GM10248 (cell line): Measurements from ENCODE around the gene GRK7.
"Not testable (repeated sequence)": the region's sequence is repeated elsewhere in the genome, so short reads cannot be mapped to it uniquely, and the experiment has no call there.

ENCODE experiments used
- CTCF ChIA-PET: fragments of 300-600 bp; sonication (Branson Sonifier 250); formaldehyde crosslinking; extraction: SDS; loops from one replicate; lab custom pipeline; 2021; ENCODE audit warnings: antibody characterized with exemption; lab: Yijun Ruan, JAX
- POLR2A ChIA-PET: fragments of 350-650 bp; sonication (Branson Sonifier 250); formaldehyde crosslinking; extraction: SDS; loops from one replicate; lab custom pipeline; 2020; ENCODE audit warnings: antibody characterized with exemption; lab: Yijun Ruan, JAX
- DNase-seq: peaks from one replicate; pipeline ENCODE4 v3.0.0; 2012; ENCODE audit errors: extremely low spot score
- CTCF ChIP-seq: IDR thresholded peaks from 2 replicates; pipeline ENCODE4 v1.5.1; 2012; ENCODE audit warnings: mild to moderate bottlenecking, low read depth; ENCODE audit errors: extremely low read depth, missing control alignments, control extremely low read depth

The GRK7 gene

GRCh38 chr3:141743305-141743704, 19.9 kb upstream of the GRK7 start:
- POLR2A ChIA-PET = no interaction called here
- CTCF ChIA-PET = no interaction called here
- DNase-seq = no peak
- no peak for TF ChIP-seq CTCF

- DNase-seq = no peak
- POLR2A ChIA-PET = no interaction called here
- no peak for TF ChIP-seq CTCF
- CTCF ChIA-PET = interaction anchor here (1.6 kb wide), 1 partner anchor 9 kb away, joined by 3 read pairs; the partner anchor contains the start of gene RNF7
Measured at GRCh38 chr3:141746962-141747361, 16.2 kb upstream of the GRK7 start.

- TF ChIP-seq CTCF = no peak
- CTCF ChIA-PET = interaction anchor here (1.1 to 2.4 kb wide), 3 partner anchors 13 to 122 kb away, joined by 3 to 5 read pairs (median 4); no protein-coding TSS in a partner anchor
- POLR2A ChIA-PET = no interaction called here
- DNase-seq = no peak
Measured at GRCh38 chr3:141753399-141753798, 9.8 kb upstream of the GRK7 start.

- CTCF ChIA-PET = interaction anchor here (2.3 kb wide), 1 partner anchor 115 kb away, joined by 4 read pairs; no protein-coding TSS in a partner anchor
- POLR2A ChIA-PET = no interaction called here
- no peak for DNase-seq
Measured at GRCh38 chr3:141754032-141754431, 9.2 kb upstream of the GRK7 start.

GRCh38 chr3:141762552-141762951, 656 bp upstream of the GRK7 start:
- CTCF ChIA-PET = interaction anchor here (0.8 kb wide), 1 partner anchor 8 kb away, joined by 3 read pairs; no protein-coding TSS in a partner anchor
- DNase-seq, POLR2A ChIA-PET: not testable (repeated sequence)

More at GRCh38 chr3:141754032-141754431, 9.2 kb upstream of the GRK7 start:
- TF ChIP-seq CTCF = no peak

- POLR2A ChIA-PET = no interaction called here
- CTCF ChIA-PET = interaction anchor here (1.5 kb wide), 1 partner anchor 9 kb away, joined by 4 read pairs; no protein-coding TSS in a partner anchor
- no peak for DNase-seq
- TF ChIP-seq CTCF = no peak
Measured at GRCh38 chr3:141764045-141764444, 837 bp downstream of the GRK7 start.

- no peak for TF ChIP-seq CTCF
- ChIA-PET POLR2A (no interaction called here), CTCF (no interaction called here)
- no peak for DNase-seq
Measured at GRCh38 chr3:141764465-141764864, 1.3 kb downstream of the GRK7 start.
